Prostate gland (tissue), 2 donors: ENCODE measurements around the gene TNFSF12. TPM values are rescaled to one million over a fixed set of nuclear protein-coding genes. Genes with fewer than 3 reads are reported as not detected.
"Not testable (repeated sequence)": the region's sequence is repeated elsewhere in the genome, so short reads cannot be mapped to it uniquely, and the experiment has no call there.

Experiments
- DNase-seq: peaks from one replicate; pipeline ENCODE4 v3.0.0-alpha.2; 2019; ENCODE audit warnings: low spot score
- H3K27ac ChIP-seq, 2 donors: fragments of 200-600 bp; sonication (generic); 2 replicates each; pipeline ENCODE4 v1.5.1; 2017 to 2019
- H3K27me3 ChIP-seq: fragments of 200-600 bp; sonication (generic); replicated peaks from 2 replicates; pipeline ENCODE4 v1.5.1; 2019; ENCODE audit not compliant: insufficient read depth
- H3K36me3 ChIP-seq, 2 donors: fragments of 200-600 bp; sonication (generic); 1 replicate in 1 of 2; 2 replicates in 1 of 2; pipeline versions ENCODE4 v1.5.1 to v1.8.1; 2017 to 2019
- H3K4me1 ChIP-seq: fragments of 200-600 bp; sonication (generic); replicated peaks from 2 replicates; pipeline ENCODE4 v1.5.1; 2019
- H3K4me3 ChIP-seq, 2 donors: fragments of 200-600 bp; sonication (generic); 2 replicates each; pipeline ENCODE4 v1.5.1; 2017 to 2019
- H3K9me3 ChIP-seq: fragments of 200-600 bp; sonication (generic); 2 replicates; pipeline ENCODE4 v1.5.1; 2017
- CTCF ChIP-seq, 4 experiments: fragments of 200-600 bp in 2 of 4; fragments of 450-650 bp in 2 of 4; sonication (generic) in 2 of 4; IDR thresholded peaks; 1 replicate in 3 of 4; 2 replicates in 1 of 4; pipeline ENCODE4 v1.5.1; 2016 to 2019; ENCODE audit warnings: antibody characterized with exemption in 4 of 4, mild to moderate bottlenecking in 2 of 4, moderate library complexity in 2 of 4
- POLR2A ChIP-seq: fragments of 450-650 bp; IDR thresholded peaks from one replicate; pipeline ENCODE4 v1.6.1; 2016; ENCODE audit warnings: antibody characterized with exemption, mild to moderate bottlenecking
- POLR2AphosphoS5 ChIP-seq: sonication (generic); formaldehyde crosslinking; IDR thresholded peaks from one replicate; pipeline ENCODE4 v1.6.1; 2017; ENCODE audit warnings: antibody characterized with exemption
- WGBS: methylation state at CpG from one replicate; pipeline ENCODE4 v1.1.5; 2018; 5-methylcytosine and 5-hydroxymethylcytosine counted together
- intact Hi-C: fragments of 100-400 bp; cut with DNase I; formaldehyde crosslinking; loops from one replicate; pipeline ENCODE4 v1.14.2; 2022
- small RNA-seq, 2 donors: library from RNA; depleted of rRNA; stranded (forward); fragments of <200 nt; gene quantifications; one replicate each; pipeline ENCODE3, GENCODE V24; 2016
- total RNA-seq, 2 donors: library from RNA; depleted of rRNA; stranded (reverse); fragments of >200 nt; gene quantifications; one replicate each; pipeline ENCODE4 v1.1.0, GENCODE V29; 2016

Gene TNFSF12
- total RNA-seq, 2 donors from 2014 or later: 29.9 to 47.9 TPM

DNA sequence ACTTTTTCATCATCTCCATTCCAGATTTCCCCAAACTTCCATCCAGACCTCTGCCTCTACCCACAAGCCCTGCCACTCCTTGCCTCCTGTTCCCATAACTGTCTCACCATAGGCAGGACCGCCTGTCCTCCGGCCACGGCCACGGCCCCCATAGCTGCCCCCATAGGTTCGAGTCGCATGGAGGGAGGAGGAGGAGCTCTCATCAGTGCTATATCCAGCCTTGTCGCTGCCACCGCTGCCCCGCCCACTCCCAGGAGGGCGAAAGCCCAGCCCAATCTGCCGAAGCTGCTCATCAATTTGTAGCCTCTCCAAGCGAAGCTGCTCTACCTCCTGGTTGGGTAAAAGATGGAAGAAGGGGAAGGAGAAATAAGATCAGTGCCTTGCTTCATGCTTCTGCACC is 44.4 kb downstream of the TNFSF12 start:
- peaks cover 5% of the 10 kb centered on the region for H3K4me1 ChIP-seq
- no peak for TF ChIP-seq CTCF (IDR thresholded peaks at IDR 0.05)
- no peak for TF ChIP-seq POLR2AphosphoS5
- TF ChIP-seq POLR2A: no peak
- H3K27me3 ChIP-seq: no peaks in the 10 kb centered on the region
- H3K27ac ChIP-seq: no peak overlapping the region
- no peak overlapping the region for H3K4me3 ChIP-seq
- 82% methylated on average over 12 of the region's 12 CpGs for WGBS
- intact Hi-C loops: no loop called here
- peaks cover 16 to 24% of the 10 kb centered on the region in 2 donors for H3K36me3 ChIP-seq
- H3K9me3 ChIP-seq: no peaks in the 10 kb centered on the region
- no peak for DNase-seq

GRCh38 chr17:7597561-7597960 is 48.7 kb downstream of the TNFSF12 start:
- H3K4me1 ChIP-seq, DNase-seq, H3K27ac ChIP-seq, H3K9me3 ChIP-seq, H3K4me3 ChIP-seq, H3K27me3 ChIP-seq, intact Hi-C loops: not testable (repeated sequence)
- 65% methylated on average over 5 of the region's 5 CpGs for WGBS
- H3K36me3 ChIP-seq: peaks cover 16 to 46% of the 10 kb centered on the region in 2 donors

- no peaks in the 10 kb centered on the region for H3K9me3 ChIP-seq
- H3K36me3 ChIP-seq: peaks cover 7 to 12% of the 10 kb centered on the region in 2 donors
- H3K4me3 ChIP-seq: no peak overlapping the region
- 90% methylated on average over 4 of the region's 4 CpGs for WGBS
- DNase-seq: no peak
- no peak overlapping the region for H3K27ac ChIP-seq
- intact Hi-C loops: no loop called here
- no peaks in the 10 kb centered on the region for H3K27me3 ChIP-seq
- TF ChIP-seq POLR2AphosphoS5 (no peak), POLR2A (no peak), CTCF (IDR thresholded peaks at IDR 0.05) (no peak)
- no peaks in the 10 kb centered on the region for H3K4me1 ChIP-seq
These were observed 57.4 kb downstream of the TNFSF12 start for GRCh38 chr17:7606280-7606679.

Small RNAs within 50 kb of the gene (small RNA-seq; reads per million reads assigned to genes)
- 0 reads per million in 2 donors for gene CD68
- 0 reads per million in 2 donors for gene RF00019
- 0 reads per million in 2 donors for gene SNORA48
- gene SNORD10: 0 reads per million in 2 donors

Other genes with a start within 250 kb of the TNFSF12 start
- 100 to 1,000 TPM; 172 to 195 TPM for gene EIF5A, start 241.4 kb upstream of the TNFSF12 start, total RNA-seq
- 100 to 1,000 TPM in 1 of 2 donors, 10 to 100 TPM in 1; 88.4 to 140 TPM for gene GPS2, start 233.7 kb upstream of the TNFSF12 start, total RNA-seq
- 10 to 100 TPM; 15.7 to 36.0 TPM for gene NEURL4, start 219.7 kb upstream of the TNFSF12 start, total RNA-seq
- 1 to 10 TPM; 2.5 to 6.5 TPM for gene ACAP1, start 212.5 kb upstream of the TNFSF12 start, total RNA-seq
- gene KCTD11, start 196.9 kb upstream of the TNFSF12 start, total RNA-seq: 10 to 100 TPM in 1 of 2 donors, 1 to 10 TPM in 1; 8.9 to 15.2 TPM
- gene TMEM95, start 193.9 kb upstream of the TNFSF12 start, total RNA-seq: not detected
- 10 to 100 TPM in 1 of 2 donors, 1 to 10 TPM in 1; 9.9 to 28.4 TPM for gene TNK1, start 168.0 kb upstream of the TNFSF12 start, total RNA-seq
- gene PLSCR3, start 154.5 kb upstream of the TNFSF12 start, total RNA-seq: 10 to 100 TPM; 25.8 to 26.4 TPM
- 100 to 1,000 TPM in 1 of 2 donors, 10 to 100 TPM in 1; 63.0 to 192 TPM for gene TMEM256, start 145.0 kb upstream of the TNFSF12 start, total RNA-seq
- gene NLGN2, start 141.2 kb upstream of the TNFSF12 start, total RNA-seq: 10 to 100 TPM in 1 of 2 donors, 1 to 10 TPM in 1; 8.6 to 16.2 TPM
- 1 to 10 TPM in 1 of 2 donors, not detected in 1; 3.6 TPM for gene SPEM1, start 128.7 kb upstream of the TNFSF12 start, total RNA-seq
- gene SPEM2, start 123.4 kb upstream of the TNFSF12 start, total RNA-seq: 1 to 10 TPM in 1 of 2 donors, not detected in 1; 5.3 TPM
- under 1 TPM; 0.09 to 0.11 TPM for gene SPEM3, start 120.2 kb upstream of the TNFSF12 start, total RNA-seq
- gene TMEM102, start 113.6 kb upstream of the TNFSF12 start, total RNA-seq: 10 to 100 TPM in 1 of 2 donors, 1 to 10 TPM in 1; 9.9 to 10.3 TPM
- gene FGF11, start 109.5 kb upstream of the TNFSF12 start, total RNA-seq: 1 to 10 TPM; 1.2 to 4.2 TPM
- 10 to 100 TPM in 1 of 2 donors, 1 to 10 TPM in 1; 6.9 to 10.4 TPM for gene CHRNB1, start 104.0 kb upstream of the TNFSF12 start, total RNA-seq
- gene ZBTB4, start 69.4 kb upstream of the TNFSF12 start, total RNA-seq: 10 to 100 TPM; 60.5 to 69.4 TPM
- not detected for gene SLC35G6, start 67.6 kb upstream of the TNFSF12 start, total RNA-seq
- 100 to 1,000 TPM in 1 of 2 donors, 10 to 100 TPM in 1; 79.7 to 217 TPM for gene POLR2A, start 64.7 kb upstream of the TNFSF12 start, total RNA-seq
- gene TNFSF13, start 9.7 kb downstream of the TNFSF12 start, total RNA-seq: 10 to 100 TPM; 20.4 to 21.1 TPM
- 10 to 100 TPM; 39.6 to 65.7 TPM for gene SENP3, start 12.9 kb downstream of the TNFSF12 start, total RNA-seq
- gene CD68, start 30.6 kb downstream of the TNFSF12 start, total RNA-seq: 10 to 100 TPM; 12.3 to 17.3 TPM
- gene MPDU1, start 34.8 kb downstream of the TNFSF12 start, total RNA-seq: 100 to 1,000 TPM; 101 to 239 TPM
- gene SOX15, start 41.0 kb downstream of the TNFSF12 start, total RNA-seq: 10 to 100 TPM in 1 of 2 donors, 1 to 10 TPM in 1; 6.3 to 15.0 TPM
- 10 to 100 TPM; 27.1 to 51.4 TPM for gene FXR2, start 65.8 kb downstream of the TNFSF12 start, total RNA-seq
- 100 to 1,000 TPM in 1 of 2 donors, 10 to 100 TPM in 1; 83.3 to 139 TPM for gene SAT2, start 78.8 kb downstream of the TNFSF12 start, total RNA-seq
- 1 to 10 TPM in 1 of 2 donors, not detected in 1; 2.1 TPM for gene SHBG, start 81.1 kb downstream of the TNFSF12 start, total RNA-seq
- 10 to 100 TPM in 1 of 2 donors, under 1 TPM in 1; 0.82 to 11.7 TPM for gene ATP1B2, start 101.9 kb downstream of the TNFSF12 start, total RNA-seq
- 10 to 100 TPM; 52.3 to 65.0 TPM for gene TP53, start 138.4 kb downstream of the TNFSF12 start, total RNA-seq
- gene WRAP53, start 139.4 kb downstream of the TNFSF12 start, total RNA-seq: 1 to 10 TPM; 8.6 to 9.4 TPM
- 1 to 10 TPM; 3.0 to 5.5 TPM for gene EFNB3, start 156.1 kb downstream of the TNFSF12 start, total RNA-seq
- 1 to 10 TPM in 1 of 2 donors, under 1 TPM in 1; 0.09 to 4.9 TPM for gene DNAH2, start 168.7 kb downstream of the TNFSF12 start, total RNA-seq